WERI-Rb-1 (cell line): ENCODE measurements around the gene TNFRSF12A.
"Not testable (repeated sequence)": the region's sequence is repeated elsewhere in the genome, so short reads cannot be mapped to it uniquely, and the experiment has no call there.

Experiments
- DNase-seq: peaks from one replicate; pipeline ENCODE4 v3.0.0-alpha.2; 2020
- H3K27ac ChIP-seq: fragments of 250-450 bp; sonication (Bioruptor Pico); 2 replicates; pipeline ENCODE4 v1.5.1; 2020; ENCODE audit warnings: mild to moderate bottlenecking, moderate library complexity
- H3K27me3 ChIP-seq: fragments of 250-450 bp; sonication (Bioruptor Pico); 2 replicates; pipeline ENCODE4 v1.5.1; 2021; ENCODE audit warnings: mild to moderate bottlenecking, low read depth, moderate library complexity; ENCODE audit not compliant: insufficient read depth, severe bottlenecking
- H3K36me3 ChIP-seq: fragments of 250-450 bp; sonication (Bioruptor Pico); 2 replicates; pipeline ENCODE4 v1.5.1; 2020; ENCODE audit warnings: mild to moderate bottlenecking, moderate library complexity
- H3K4me3 ChIP-seq: 2 replicates; pipeline ENCODE4 v1.5.1; 2011; ENCODE audit warnings: low read depth, mild to moderate bottlenecking, control low read depth, low read length
- H3K9me3 ChIP-seq: fragments of 250-450 bp; sonication (Bioruptor Pico); 2 replicates; pipeline ENCODE4 v1.5.1; 2021; ENCODE audit warnings: mild to moderate bottlenecking, moderate library complexity; ENCODE audit not compliant: severe bottlenecking
- TF ChIP-seq, protein P1 (sequence below): IDR thresholded peaks from 2 replicates; pipeline ENCODE4 v1.5.1; 2011; ENCODE audit warnings: low read depth, mild to moderate bottlenecking, control low read depth, inconsistent platforms, low read length

Gene TNFRSF12A

DNA sequence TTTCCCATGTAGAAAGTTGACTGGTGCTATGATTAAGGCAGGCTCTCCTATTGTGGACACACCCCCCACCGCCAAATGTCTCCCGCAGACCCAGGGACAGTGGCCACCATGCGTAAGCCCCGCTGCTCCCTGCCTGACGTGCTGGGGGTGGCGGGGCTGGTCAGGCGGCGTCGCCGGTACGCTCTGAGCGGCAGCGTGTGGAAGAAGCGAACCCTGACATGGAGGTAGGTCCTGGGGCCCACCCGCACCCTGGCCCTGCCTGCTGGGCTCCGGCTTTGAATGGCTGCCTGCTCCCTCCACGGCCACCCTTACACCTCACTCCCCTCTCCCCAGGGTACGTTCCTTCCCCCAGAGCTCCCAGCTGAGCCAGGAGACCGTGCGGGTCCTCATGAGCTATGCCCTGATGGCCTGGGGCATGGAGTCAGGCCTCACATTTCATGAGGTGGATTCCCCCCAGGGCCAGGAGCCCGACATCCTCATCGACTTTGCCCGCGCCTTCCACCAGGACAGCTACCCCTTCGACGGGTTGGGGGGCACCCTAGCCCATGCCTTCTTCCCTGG, 29.8 kb downstream of the TNFRSF12A start:
- Histone ChIP-seq H3K27ac (no peak overlapping the region), H3K9me3 (no peaks in the 10 kb centered on the region), H3K27me3 (peaks cover 42% of the 10 kb centered on the region), H3K36me3 (no peaks in the 10 kb centered on the region), H3K4me3 (no peak overlapping the region)
- DNase-seq, result no peak
- TF ChIP-seq, protein P1, sequence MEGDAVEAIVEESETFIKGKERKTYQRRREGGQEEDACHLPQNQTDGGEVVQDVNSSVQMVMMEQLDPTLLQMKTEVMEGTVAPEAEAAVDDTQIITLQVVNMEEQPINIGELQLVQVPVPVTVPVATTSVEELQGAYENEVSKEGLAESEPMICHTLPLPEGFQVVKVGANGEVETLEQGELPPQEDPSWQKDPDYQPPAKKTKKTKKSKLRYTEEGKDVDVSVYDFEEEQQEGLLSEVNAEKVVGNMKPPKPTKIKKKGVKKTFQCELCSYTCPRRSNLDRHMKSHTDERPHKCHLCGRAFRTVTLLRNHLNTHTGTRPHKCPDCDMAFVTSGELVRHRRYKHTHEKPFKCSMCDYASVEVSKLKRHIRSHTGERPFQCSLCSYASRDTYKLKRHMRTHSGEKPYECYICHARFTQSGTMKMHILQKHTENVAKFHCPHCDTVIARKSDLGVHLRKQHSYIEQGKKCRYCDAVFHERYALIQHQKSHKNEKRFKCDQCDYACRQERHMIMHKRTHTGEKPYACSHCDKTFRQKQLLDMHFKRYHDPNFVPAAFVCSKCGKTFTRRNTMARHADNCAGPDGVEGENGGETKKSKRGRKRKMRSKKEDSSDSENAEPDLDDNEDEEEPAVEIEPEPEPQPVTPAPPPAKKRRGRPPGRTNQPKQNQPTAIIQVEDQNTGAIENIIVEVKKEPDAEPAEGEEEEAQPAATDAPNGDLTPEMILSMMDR, result no peak

DNA sequence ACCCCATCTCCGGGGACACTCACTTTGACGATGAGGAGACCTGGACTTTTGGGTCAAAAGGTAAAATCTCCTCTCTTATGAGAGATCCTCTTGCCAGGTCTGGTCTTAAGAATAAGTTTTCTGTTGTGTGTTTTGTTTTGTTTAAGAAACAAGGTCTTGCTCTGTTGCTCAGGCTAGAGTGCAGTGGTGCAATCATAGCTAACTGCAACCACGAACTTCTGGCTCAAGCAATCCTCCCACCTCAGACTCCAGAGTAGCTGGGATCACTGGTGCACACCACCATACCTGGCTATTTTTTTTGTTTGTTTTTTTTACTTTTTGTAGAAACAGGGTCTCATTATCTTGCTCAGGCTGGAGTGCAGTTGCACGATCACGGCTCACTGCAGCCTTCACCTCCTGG, 30.3 kb downstream of the TNFRSF12A start:
- H3K4me3 ChIP-seq, result no peak overlapping the region
- peaks cover 37% of the 10 kb centered on the region for H3K27me3 ChIP-seq
- TF ChIP-seq, protein P1, result no peak
- H3K9me3 ChIP-seq, result no peaks in the 10 kb centered on the region
- no peaks in the 10 kb centered on the region for H3K36me3 ChIP-seq
- H3K27ac ChIP-seq, result no peak overlapping the region
- DNase-seq, result no peak

DNA sequence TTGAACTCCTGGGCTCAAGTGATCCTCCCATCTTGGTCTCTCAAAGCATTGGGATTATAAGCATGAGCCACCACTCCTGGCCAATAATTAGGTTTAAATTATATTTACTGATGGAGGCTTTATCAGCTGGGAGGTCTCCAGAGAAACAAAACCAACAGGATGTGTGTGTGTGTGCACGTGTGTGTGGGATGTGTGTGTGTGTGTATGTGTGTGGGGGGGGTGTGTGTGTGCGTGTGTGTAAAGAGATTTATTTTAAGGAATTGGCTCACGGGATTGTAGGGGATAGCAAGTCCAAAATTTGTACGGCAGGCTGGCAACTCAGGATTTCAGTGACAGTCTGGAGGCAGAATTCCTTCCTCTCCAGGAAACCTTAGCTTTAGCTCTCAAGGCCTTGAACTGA, 30.8 kb downstream of the TNFRSF12A start:
- TF ChIP-seq, protein P1, result no peak
- no peak overlapping the region for H3K4me3 ChIP-seq
- no peak for DNase-seq
- H3K27ac ChIP-seq, result no peak overlapping the region
- H3K27me3 ChIP-seq, result peaks cover 32% of the 10 kb centered on the region
- H3K36me3 ChIP-seq, result no peaks in the 10 kb centered on the region
- H3K9me3 ChIP-seq, result no peaks in the 10 kb centered on the region

DNA sequence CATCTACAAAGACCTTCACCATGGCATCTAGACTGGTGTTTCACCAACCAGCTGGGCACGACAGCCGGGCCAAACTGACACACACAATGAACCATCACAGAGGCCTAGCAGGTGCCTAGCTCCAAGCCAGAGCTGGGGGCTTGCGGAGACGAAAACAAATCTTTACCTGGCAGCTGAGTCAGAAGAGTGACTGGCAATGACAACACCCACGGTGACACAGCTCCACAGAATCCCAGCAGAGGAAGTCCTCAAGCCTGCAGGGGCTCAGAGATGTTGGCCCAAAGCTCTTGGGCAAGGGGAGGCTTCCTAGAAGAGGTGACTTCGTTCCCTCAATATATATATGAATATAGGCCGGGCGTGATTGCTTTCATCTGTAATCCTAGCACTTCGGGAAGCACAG, 31.3 kb downstream of the TNFRSF12A start:
- Histone ChIP-seq H3K27ac (no peak overlapping the region), H3K27me3 (peaks cover 27% of the 10 kb centered on the region)
- TF ChIP-seq, protein P1, result no peak

DNA sequence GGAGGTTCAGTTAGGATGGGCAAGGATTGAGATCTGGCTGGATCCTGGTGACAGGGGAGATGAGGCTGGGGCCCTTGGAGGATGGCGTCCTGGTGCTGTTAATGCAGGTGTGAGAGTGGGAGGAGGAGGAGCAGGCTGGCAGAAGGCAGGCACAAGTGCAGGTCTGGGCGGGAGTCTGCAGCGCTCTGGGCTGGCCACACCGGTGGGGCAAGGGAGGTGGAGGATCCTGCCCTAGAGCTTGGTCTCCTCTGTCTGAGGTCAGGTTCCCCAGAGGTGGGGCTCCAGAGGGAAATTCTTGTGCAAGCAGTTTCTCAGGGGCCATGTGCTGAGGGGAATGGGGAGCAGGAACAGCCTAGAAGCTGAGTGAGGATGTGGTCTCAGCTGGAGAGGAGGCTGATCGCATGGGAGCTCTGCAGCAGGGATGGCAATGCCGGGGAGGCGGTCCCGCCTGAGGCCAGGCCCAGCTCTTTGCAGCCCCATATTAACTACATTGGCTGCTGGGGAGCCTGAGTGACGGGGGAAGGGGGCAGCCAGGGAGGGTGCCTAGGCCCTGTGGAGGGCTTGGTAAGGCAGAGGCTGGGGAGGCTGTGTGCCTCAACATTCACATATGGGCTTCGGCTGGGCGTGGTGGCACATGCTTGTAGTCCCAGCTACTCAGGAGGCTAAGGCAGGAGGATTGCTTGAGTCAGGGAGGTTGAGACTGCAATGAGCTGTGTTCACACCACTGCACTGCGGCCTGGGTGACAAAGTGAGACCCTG, 32.6 kb downstream of the TNFRSF12A start:
- H3K27ac ChIP-seq, DNase-seq, H3K36me3 ChIP-seq, H3K4me3 ChIP-seq, H3K9me3 ChIP-seq: not testable (repeated sequence)
- peaks cover 14% of the 10 kb centered on the region for H3K27me3 ChIP-seq

More for the DNA sequence above, 31.3 kb downstream of the TNFRSF12A start:
- no peak for DNase-seq
- H3K36me3 ChIP-seq, result no peaks in the 10 kb centered on the region
- H3K9me3 ChIP-seq, result no peaks in the 10 kb centered on the region
- no peak overlapping the region for H3K4me3 ChIP-seq

DNA sequence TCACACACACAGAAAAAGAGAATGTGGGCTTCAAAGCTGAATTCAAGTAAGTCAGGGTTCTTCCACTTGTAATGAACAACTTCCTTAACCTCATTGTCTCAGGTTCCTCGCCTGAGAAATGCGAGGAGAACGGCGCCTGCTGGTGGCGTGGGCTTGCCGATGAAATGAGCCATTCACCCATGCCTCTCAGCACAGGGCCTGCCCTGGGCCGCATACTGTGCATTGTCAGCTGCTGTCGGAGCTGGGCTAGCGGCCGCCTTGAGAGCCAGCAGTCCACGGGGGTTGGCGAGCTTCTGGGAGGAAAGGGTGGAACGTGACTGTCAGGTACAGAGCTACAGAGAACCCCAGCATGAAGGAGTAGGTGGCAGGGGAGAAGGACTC, 33.2 kb downstream of the TNFRSF12A start:
- not testable (repeated sequence) for DNase-seq, H3K27ac ChIP-seq

More for the DNA sequence above, 33.2 kb downstream of the TNFRSF12A start:
- H3K27me3 ChIP-seq, H3K9me3 ChIP-seq, H3K36me3 ChIP-seq, H3K4me3 ChIP-seq: not testable (repeated sequence)
- TF ChIP-seq, protein P1, result 0 out of 2 replicates have a peak, but pooled peaks have one; percentile 7
